EL (cell line): ENCODE measurements around the gene ITGB8.
A peak's percentile ranks its signal among the peaks of the same experiment; 100 is the strongest.

ENCODE experiments used
- DNase-seq: peaks from one replicate; pipeline ENCODE4 v3.0.0-alpha.2; 2016

ITGB8 gene

GRCh38 chr7:20310301-20310700 lies 20.4 kb upstream of the ITGB8 start:
- DNase-seq, result no peak

GRCh38 chr7:20310963-20311742 lies 19.5 kb upstream of the ITGB8 start:
- peak; percentile 48 for DNase-seq

DNA sequence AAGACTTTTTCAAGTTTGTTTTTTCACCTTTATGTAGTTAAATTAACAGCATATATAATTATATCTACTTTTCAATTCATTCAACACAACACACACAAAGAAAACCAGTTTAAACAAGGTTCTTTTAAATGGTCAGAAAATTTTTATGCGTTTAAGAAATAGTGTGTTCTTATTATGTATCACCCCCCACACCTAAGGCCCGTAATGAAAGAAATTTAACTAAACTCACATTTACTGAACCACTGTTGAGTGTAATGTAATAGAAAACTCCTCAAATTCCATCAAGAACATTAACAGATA lies 19.0 kb upstream of the ITGB8 start:
- DNase-seq, result no peak

GRCh38 chr7:20312562-20312961 lies 18.1 kb upstream of the ITGB8 start:
- DNase-seq, result no peak

GRCh38 chr7:20313626-20314025 lies 17.1 kb upstream of the ITGB8 start:
- no peak for DNase-seq

DNA sequence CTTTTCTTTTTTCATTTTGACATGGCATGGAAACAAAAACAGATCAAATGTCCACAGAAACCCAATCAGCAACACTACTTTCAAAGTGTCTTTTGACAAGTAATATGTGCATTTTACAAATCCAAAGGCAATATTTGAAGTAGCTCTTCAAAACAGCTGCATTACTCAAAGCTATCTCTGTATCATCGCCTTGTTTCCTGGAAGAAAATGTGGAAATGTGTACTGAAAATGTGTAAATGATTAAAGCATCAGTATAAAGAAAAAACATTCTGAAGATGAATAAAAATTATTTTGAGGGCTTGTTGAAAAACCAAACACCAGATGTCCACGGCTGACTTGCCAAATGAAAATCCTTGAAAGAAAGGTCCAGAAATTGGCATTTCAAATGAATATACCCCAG lies 16.5 kb upstream of the ITGB8 start:
- no peak for DNase-seq

- DNase-seq, result no peak
These were observed 14.0 kb upstream of the ITGB8 start for GRCh38 chr7:20316706-20317105.

GRCh38 chr7:20317413-20317812 lies 13.3 kb upstream of the ITGB8 start:
- DNase-seq, result no peak

- no peak for DNase-seq
These were observed 11.8 kb upstream of the ITGB8 start for GRCh38 chr7:20318933-20319332.

- no peak for DNase-seq
These were observed 10.4 kb upstream of the ITGB8 start for GRCh38 chr7:20320322-20320721.

DNA sequence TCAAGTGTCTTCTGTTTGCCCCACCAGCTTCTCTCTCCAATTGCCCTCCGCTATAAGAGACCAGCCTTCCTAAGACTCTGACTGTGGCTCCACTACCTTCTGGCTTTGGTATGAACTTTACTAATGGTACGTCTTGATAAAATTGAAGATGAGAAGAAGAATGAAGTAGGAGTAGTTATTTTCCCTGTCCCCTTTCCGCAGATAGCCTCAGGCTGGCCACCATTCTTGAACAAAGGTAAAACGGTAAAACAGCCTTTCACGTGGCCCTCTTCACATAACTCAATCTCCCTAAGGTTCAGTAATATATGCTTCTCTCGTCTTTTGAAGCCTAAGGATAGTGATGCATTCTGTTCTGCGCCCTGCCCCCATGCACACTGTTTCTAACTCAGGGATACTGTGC lies 9.9 kb upstream of the ITGB8 start:
- no peak for DNase-seq

GRCh38 chr7:20323595-20323994 lies 7.1 kb upstream of the ITGB8 start:
- no peak for DNase-seq

GRCh38 chr7:20326342-20326741 lies 4.4 kb upstream of the ITGB8 start:
- no peak for DNase-seq

GRCh38 chr7:20327055-20327454 lies 3.6 kb upstream of the ITGB8 start:
- peak; percentile 22 for DNase-seq

DNA sequence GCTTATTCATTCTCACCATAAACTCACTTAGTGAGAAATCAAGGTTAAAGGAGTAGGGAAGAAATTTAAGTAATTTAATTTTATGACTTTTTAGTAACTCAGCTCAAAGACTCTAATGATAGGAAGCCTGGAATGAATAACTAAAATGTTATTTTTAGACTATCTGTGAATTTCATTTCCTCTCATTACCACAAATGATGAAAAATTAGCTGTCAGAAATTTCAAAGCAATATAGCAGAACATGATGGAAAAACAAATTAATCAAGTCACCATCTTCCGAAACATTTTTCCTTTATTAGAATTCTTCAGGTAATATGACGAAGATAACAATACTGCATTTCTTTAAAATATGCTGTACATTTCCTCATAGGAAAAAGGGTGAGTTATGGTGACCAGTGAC lies 2.7 kb upstream of the ITGB8 start:
- DNase-seq, result no peak

GRCh38 chr7:20328692-20329091 lies 2.0 kb upstream of the ITGB8 start:
- DNase-seq, result no peak

DNA sequence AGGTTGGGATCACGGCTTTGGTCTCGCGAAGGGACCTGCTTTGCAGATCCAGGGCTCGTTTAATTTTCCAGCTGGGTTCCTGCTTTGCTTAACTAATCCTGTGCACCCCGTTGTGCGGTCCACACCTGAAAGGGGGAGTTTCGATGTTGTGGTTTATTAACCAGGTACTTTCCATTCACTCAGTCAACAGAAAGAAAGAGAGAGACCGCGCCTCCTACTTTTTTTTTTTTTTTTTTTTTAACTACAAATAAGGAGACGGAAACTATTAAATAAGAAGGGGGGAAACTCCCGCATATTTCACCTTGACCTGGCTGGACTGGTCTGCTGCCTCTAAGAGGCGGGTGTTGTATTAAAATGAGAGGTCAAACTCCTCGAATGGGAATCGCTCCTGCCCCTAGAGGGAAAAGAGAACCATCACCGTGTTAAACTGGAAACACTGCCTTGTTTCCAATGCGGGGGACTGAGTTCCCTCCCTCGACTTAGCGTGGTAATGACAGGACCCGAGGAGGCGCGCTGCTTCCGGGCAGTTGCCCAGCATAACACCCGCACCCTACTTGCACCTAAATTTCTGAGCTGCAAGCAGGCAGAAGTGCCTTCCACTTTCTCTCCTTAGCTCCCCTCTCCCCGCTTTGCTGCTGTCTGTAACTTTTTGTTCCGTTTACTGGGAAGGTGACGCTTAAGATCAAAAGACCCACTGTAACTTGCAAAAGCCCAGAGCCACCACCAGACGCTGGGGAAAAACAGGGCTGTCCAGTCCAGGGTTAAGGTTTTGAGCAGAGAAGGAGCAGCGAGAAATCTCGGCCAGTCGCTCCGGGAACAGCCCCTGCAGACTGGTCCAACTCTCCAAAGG lies 1.1 kb upstream of the ITGB8 start:
- DNase-seq, result peak; percentile 73

DNA sequence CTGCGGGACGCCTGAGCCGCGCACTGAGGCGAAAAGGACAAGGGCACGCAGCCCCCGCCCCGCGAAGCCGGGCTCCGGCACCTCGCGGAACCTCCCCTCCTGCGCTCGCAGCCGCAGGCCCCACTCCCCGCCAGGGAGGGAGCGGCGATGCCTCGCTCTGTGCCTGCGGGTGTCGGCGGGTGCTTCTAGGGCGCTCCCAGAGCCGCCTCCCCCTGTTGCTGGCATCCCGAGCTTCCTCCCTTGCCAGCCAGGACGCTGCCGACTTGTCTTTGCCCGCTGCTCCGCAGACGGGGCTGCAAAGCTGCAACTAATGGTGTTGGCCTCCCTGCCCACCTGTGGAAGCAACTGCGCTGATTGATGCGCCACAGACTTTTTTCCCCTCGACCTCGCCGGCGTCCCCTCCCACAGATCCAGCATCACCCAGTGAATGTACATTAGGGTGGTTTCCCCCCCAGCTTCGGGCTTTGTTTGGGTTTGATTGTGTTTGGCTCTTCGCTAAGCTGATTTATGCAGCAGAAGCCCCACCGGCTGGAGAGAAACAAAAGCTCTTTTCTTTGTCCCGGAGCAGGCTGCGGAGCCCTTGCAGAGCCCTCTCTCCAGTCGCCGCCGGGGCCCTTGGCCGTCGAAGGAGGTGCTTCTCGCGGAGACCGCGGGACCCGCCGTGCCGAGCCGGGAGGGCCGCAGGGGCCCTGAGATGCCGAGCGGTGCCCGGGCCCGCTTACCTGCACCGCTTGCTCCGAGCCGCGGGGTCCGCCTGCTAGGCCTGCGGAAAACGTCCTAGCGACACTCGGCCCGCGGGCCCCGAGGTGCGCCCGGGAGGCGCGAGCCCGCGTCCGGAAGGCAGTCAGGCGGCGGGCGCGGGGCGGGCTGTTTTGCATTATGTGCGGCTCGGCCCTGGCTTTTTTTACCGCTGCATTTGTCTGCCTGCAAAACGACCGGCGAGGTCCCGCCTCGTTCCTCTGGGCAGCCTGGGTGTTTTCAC lies 519 bp downstream of the ITGB8 start:
- DNase-seq, result peak; percentile 33

DNA sequence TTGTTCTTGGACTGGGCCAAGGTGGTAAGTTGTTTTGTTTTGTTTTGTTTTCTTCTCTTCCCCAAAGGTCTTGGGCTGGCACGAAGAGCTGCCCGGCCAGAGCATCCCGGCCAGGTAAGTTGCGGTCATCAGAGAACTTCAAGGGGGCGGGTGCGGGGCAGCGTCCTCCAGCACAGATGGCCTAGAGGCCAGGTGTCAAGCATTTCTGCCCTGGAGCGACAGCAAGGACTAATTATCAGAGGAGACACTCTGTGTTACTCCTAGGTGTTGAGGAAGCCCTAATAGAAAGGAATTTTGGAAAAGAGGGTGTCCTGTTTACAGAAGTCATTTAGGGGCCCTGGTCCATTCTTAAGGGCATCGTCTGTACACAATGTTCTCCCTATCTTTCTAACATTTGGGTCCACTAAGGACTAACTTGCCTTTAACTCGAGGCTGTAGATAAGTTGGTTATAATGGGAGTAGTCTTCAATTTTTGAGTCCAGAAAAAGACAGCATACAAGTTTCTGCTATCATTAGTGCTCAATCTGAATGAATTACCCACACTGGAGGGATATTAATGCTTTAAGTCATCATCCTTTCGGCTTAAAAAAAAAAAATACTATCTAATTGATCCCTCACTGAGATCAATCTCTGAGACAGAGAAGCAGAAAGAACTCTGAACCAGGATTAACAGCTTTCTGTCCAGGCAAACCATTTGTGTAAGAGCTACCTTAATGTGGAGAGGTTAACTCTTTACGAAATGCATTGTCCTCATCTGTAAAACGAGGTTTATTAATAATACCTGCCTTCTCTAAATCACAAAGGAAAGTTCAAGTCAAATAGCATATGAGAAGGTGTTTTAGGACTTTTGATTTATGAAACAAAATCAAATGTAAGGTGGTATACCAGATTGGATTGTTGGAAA lies 1.5 kb downstream of the ITGB8 start:
- DNase-seq, result no peak

- DNase-seq, result no peak
These were observed 7.6 kb downstream of the ITGB8 start for GRCh38 chr7:20338285-20338684.

DNA sequence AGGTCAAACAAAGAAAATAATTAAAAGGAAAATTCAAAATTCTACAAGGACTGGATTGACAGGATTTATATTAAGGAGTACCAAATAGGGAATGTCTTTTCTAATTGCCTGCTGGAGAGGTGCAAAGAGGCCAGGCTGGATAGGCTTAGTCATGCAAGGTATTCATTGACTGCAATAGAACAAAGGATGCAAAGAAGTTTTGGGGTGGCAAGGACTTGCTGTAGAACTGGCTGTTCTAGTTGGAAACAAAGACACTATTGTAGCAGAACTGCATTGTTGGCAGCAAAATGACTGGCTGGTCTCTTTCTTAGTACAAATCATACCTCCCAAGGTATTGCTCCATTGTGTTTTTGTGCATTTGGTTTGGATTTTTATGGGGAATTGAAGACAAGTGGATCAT lies 10.1 kb downstream of the ITGB8 start:
- no peak for DNase-seq

- no peak for DNase-seq
These were observed 12.5 kb downstream of the ITGB8 start for GRCh38 chr7:20343205-20343604.
